OCI-LY7 (cell line): Measurements from ENCODE around the gene ELF1. TPM values are rescaled to one million over a fixed set of nuclear protein-coding genes. Genes with fewer than 3 reads are reported as not detected.
"Not testable (repeated sequence)": the region's sequence is repeated elsewhere in the genome, so short reads cannot be mapped to it uniquely, and the experiment has no call there.

Source experiments
- BruUV-seq: library from RNA; stranded (reverse); fragments of 400-500 nt; replicated peaks from 2 replicates; lab custom pipeline; 2021; lab: Mats Ljungman, UMichigan
- CTCF ChIA-PET: fragments of 300-600 bp; sonication (Branson Sonifier 250); formaldehyde crosslinking; loops from one replicate; lab custom pipeline; 2022; ENCODE audit warnings: antibody characterized with exemption; ENCODE audit not compliant: unreplicated experiment; lab: Charles Lee
- POLR2A ChIA-PET: fragments of 300-600 bp; sonication (Branson Sonifier 250); formaldehyde crosslinking; loops from one replicate; lab custom pipeline; 2022; ENCODE audit warnings: antibody characterized with exemption; lab: Charles Lee
- DNase-seq: peaks from one replicate; pipeline ENCODE4 v3.0.0-alpha.2; 2015; ENCODE audit warnings: low spot score
- H2AFZ ChIP-seq: fragments of 200-600 bp; sonication (generic), shearing (Covaris generic); 2 replicates; pipeline ENCODE4 v1.6.1; 2014; ENCODE audit warnings: mild to moderate bottlenecking, antibody characterized with exemption, low read length, moderate library complexity
- H3K27ac ChIP-seq: fragments of 200-600 bp; sonication (generic); 2 replicates; pipeline ENCODE4 v1.5.1; 2014; ENCODE audit warnings: mixed run types, low read depth, mild to moderate bottlenecking, moderate library complexity, low read length, inconsistent platforms; ENCODE audit not compliant: poor library complexity, severe bottlenecking
- H3K36me3 ChIP-seq: fragments of 200-600 bp; sonication (generic); 2 replicates; pipeline ENCODE4 v1.6.1; 2014; ENCODE audit warnings: mild to moderate bottlenecking, antibody characterized with exemption, low read length, moderate library complexity, mixed read lengths; ENCODE audit not compliant: insufficient read depth
- H3K4me1 ChIP-seq: fragments of 200-600 bp; sonication (generic); 2 replicates; pipeline ENCODE4 v1.5.1; 2014; ENCODE audit warnings: mild to moderate bottlenecking, low read length; ENCODE audit not compliant: insufficient read depth, poor library complexity, severe bottlenecking
- H3K4me2 ChIP-seq: fragments of 200-600 bp; sonication (generic); 2 replicates; pipeline ENCODE4 v1.6.1; 2014; ENCODE audit warnings: mild to moderate bottlenecking, low read length
- H3K4me3 ChIP-seq: fragments of 200-600 bp; sonication (generic); 2 replicates; pipeline ENCODE4 v1.5.1; 2014; ENCODE audit warnings: mild to moderate bottlenecking, low read depth, low read length; ENCODE audit not compliant: poor library complexity, severe bottlenecking
- H3K79me2 ChIP-seq: fragments of 200-600 bp; sonication (generic); 2 replicates; pipeline ENCODE4 v1.6.1; 2016; ENCODE audit warnings: low read depth, mild to moderate bottlenecking, low read length, moderate library complexity, mixed read lengths; ENCODE audit not compliant: insufficient read depth
- H3K9me2 ChIP-seq: fragments of 200-600 bp; sonication (generic); 2 replicates; pipeline ENCODE4 v1.6.1; 2016; ENCODE audit warnings: mild to moderate bottlenecking, low read length, mixed read lengths; ENCODE audit not compliant: insufficient read depth
- H3K9me3 ChIP-seq: fragments of 200-600 bp; sonication (generic); 2 replicates; pipeline ENCODE4 v1.6.1; 2014; ENCODE audit warnings: mild to moderate bottlenecking, mixed run types, low read length, mixed read lengths
- H4K20me1 ChIP-seq: fragments of 200-600 bp; sonication (generic); 2 replicates; pipeline ENCODE4 v1.6.1; 2014; ENCODE audit warnings: mild to moderate bottlenecking, antibody characterized with exemption, low read length, moderate library complexity, mixed read lengths; ENCODE audit not compliant: insufficient read depth
- CTCF ChIP-seq: fragments of 200-600 bp; sonication (generic); conservative IDR thresholded peaks from 2 replicates; pipeline ENCODE4 v1.5.1; 2014; ENCODE audit warnings: mild to moderate bottlenecking, antibody characterized with exemption, low read length, moderate library complexity, mixed read lengths
- EZH2phosphoT487 ChIP-seq: fragments of 200-600 bp; sonication (generic); IDR thresholded peaks from 2 replicates; pipeline ENCODE4 v1.6.1; 2018; ENCODE audit warnings: low read depth, borderline replicate concordance, mild to moderate bottlenecking, mixed run types, antibody characterized with exemption, low read length, moderate library complexity, mixed read lengths
- intact Hi-C: fragments of 100-400 bp; cut with micrococcal nuclease; formaldehyde crosslinking; loops from one replicate; pipeline ENCODE4 v1.10.0; 2022; ENCODE audit not compliant: unreplicated experiment
- total RNA-seq, 2 experiments: library from RNA; depleted of rRNA in 1 of 2; stranded (reverse); fragments of >200 nt in 1 of 2; shearing (Covaris generic) in 1 of 2; gene quantifications; 2 replicates each; pipeline ENCODE4 v1.2.3, GENCODE V29; 2014 to 2022

The ELF1 gene
- total RNA-seq, 2 experiments from 2014 or later = 111 to 248 TPM

- H3K79me2 ChIP-seq = peaks cover 48% of the 10 kb centered on the region
- no peak overlapping the region for H3K27ac ChIP-seq
- BruUV-seq = no TSS peak
- CTCF ChIA-PET = no interaction called here
- intact Hi-C loops = no loop called here
- H3K4me1 ChIP-seq = peaks cover 20% of the 10 kb centered on the region
- POLR2A ChIA-PET = no interaction called here
- H3K9me2 ChIP-seq = no peaks in the 10 kb centered on the region
- H2AFZ ChIP-seq = no peak overlapping the region
- no peak for DNase-seq
- peak overlapping the region; percentile 3; the same call in 1 of the 2 replicates for H3K4me2 ChIP-seq
- no peak for TF ChIP-seq CTCF
- no peak for TF ChIP-seq EZH2phosphoT487
- no peak overlapping the region for H3K4me3 ChIP-seq
- H3K9me3 ChIP-seq = no peaks in the 10 kb centered on the region
- no peaks in the 10 kb centered on the region for H3K36me3 ChIP-seq
- no peaks in the 10 kb centered on the region for H4K20me1 ChIP-seq
Observed at GRCh38 chr13:41040584-41041334, 21.6 kb upstream of the ELF1 start.

- H3K9me2 ChIP-seq = no peaks in the 10 kb centered on the region
- intact Hi-C loops = no loop called here
- BruUV-seq = no TSS peak
- no peak overlapping the region for H3K4me2 ChIP-seq
- H3K36me3 ChIP-seq = no peaks in the 10 kb centered on the region
- no peaks in the 10 kb centered on the region for H4K20me1 ChIP-seq
- H3K4me1 ChIP-seq = peaks cover 24% of the 10 kb centered on the region
- TF ChIP-seq EZH2phosphoT487 (no peak), CTCF (no peak)
- ChIA-PET POLR2A (interaction anchor here (0.6 kb wide), 3 partner anchors 132 to 1715 kb away, joined by 3 to 7 read pairs (median 6); no protein-coding TSS in a partner anchor), CTCF (no interaction called here)
- peaks cover 58% of the 10 kb centered on the region for H3K79me2 ChIP-seq
- no peak for DNase-seq
- no peak overlapping the region for H2AFZ ChIP-seq
- H3K27ac ChIP-seq = no peak overlapping the region
- H3K4me3 ChIP-seq = no peak overlapping the region
- no peaks in the 10 kb centered on the region for H3K9me3 ChIP-seq
Observed at GRCh38 chr13:41039746-41040145, 20.6 kb upstream of the ELF1 start.

- peaks cover 78% of the 10 kb centered on the region for H3K79me2 ChIP-seq
- H3K9me3 ChIP-seq, POLR2A ChIA-PET, H3K4me2 ChIP-seq, BruUV-seq, H3K9me2 ChIP-seq, H3K36me3 ChIP-seq, intact Hi-C loops, H2AFZ ChIP-seq, H3K4me3 ChIP-seq, H4K20me1 ChIP-seq, CTCF ChIA-PET, H3K27ac ChIP-seq, DNase-seq: not testable (repeated sequence)
- H3K4me1 ChIP-seq = peaks cover 31% of the 10 kb centered on the region
Observed at GRCh38 chr13:41036557-41036956, 17.4 kb upstream of the ELF1 start.
